HG02981 (cell line): ENCODE data around the gene TNIK.
A peak's percentile ranks its signal among the peaks of the same experiment; 100 is the strongest.

Experiments
- ATAC-seq: cut with Tn5 transposase; IDR thresholded peaks from one replicate; pipeline ENCODE4 v1.9.1; 2021; ENCODE audit warnings: mild to moderate bottlenecking, moderate library complexity; ENCODE audit not compliant: unreplicated experiment

Gene TNIK

DNA sequence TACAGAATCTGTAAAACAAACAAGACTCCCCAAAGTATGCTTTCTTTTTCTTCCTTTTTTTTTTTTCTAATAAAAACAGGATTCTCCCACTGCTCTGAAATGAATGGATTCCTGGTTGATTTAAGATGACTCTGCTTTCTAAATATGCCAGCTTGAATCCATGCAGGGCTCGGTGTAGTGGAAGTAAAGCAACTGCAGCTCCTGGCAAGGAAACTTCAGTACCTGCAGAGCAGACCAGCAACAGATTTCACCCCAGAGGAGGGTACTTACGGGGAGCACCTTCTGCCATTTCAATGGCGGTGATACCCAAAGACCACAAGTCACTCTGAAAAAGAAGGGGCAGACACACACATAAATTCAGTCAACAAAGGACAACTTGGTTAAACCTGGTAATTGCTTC, 283.1 kb downstream of the TNIK start:
- ATAC-seq: no peak

DNA sequence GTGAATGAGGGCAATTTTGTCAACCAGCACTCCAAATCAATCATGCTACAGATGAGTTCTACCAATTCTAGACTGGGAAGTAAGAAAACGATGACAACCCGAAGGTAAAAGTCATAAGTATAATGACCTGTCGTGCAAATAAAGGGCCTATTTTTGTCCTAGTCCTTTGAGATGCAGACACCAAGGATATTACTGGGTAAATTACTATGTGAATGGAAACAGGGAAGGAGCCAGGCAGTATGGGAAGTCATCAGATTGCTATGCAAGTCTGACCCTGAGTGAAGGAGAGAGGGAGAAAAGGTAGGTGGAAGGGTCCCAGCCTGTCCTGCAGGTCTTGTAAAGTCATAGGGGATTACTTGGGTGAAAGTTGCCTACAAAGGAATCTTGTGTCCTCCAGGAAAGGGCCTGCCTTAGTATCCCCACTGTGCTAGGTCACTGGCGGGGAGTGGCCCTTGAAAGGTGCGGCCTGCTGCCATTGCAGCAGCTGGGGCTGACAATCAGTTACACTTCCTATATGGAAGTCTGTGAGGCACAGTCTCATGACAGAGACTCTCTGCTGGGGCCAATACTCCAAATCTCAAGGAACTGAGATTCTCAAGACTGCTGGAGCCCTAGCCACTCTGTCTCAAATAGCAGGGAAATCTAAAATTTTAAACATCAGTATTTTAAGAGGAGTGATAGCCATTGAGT, 283.8 kb downstream of the TNIK start:
- ATAC-seq: no peak

DNA sequence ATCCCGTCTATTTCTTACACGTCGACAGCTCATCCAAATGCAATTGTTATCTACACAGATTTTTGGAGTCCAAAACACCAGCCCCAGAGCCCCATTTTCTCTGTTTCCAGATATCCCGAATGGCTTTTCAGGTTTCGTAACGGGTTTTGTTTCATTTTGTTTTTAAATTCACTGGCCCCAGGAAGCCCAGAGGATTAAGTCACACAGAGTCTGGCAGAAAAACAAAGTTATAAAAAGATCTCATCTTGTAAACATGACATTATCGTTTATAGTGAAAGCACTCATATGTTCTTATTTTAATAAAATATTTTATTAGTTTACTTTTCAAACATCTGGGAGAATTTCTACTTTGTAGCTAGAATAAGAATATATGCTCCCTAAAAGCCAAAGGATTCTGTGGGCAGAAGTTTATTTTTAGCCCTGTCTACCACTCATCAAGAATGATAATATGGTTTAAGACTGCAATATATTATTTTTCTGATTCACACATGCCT, 284.4 kb downstream of the TNIK start:
- ATAC-seq: no peak

DNA sequence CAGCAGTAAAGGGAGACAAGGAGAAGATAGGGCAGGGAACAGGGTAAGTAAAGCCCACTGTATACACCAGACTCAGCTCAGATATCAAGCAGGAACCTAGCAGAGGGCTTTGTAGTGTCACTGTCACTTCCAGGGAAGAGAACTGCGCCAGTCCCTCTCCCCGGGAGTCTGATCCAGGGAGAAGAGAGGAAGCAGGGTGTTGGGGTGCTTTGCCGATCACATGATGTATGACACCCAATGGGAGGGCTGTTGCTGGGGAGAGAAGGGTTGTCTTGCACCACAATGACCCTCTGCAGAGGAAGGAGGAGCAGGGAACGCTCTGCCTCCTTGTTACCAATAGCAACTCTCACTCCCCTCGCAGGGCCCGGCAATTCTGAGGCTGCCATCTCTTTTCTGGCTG, 286.5 kb downstream of the TNIK start:
- ATAC-seq: peak; percentile 57

DNA sequence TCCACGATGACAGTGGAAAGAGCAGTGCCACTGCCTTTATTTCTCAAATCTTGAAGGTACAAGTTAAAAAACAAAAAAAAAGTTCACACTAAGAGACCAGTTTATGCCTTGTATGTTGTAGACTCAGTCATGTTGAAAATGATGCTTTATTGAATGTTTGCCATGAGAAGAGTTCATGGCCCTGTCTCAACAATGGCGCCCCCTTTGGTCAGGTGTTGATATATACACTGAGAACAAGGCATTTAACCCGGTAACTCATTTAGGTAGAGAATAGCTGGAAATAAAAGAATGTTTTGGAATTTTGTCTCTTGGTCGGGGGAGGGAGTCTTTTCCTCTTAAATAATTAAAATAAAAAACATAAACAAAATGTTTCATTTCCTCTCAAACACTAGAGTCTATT, 288.1 kb downstream of the TNIK start:
- ATAC-seq: no peak

DNA sequence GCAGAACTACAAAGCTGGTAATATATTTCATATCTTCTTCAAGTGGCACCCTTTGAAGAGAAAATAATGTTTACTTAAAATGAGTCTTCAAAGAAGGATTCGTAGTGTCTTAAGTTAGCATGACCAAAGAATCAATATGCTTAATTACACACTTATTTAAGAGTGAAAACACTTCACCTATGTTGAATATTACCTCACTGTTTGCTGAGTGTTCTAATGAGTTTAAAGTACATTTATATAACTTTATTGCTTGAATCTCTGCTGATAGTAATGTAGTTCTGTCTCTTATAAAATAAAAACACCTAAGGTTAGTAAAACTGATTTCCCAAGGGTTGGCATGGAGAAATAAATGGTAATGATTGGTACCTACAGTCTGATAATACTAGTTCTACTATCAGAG, 290.3 kb downstream of the TNIK start:
- no peak for ATAC-seq

DNA sequence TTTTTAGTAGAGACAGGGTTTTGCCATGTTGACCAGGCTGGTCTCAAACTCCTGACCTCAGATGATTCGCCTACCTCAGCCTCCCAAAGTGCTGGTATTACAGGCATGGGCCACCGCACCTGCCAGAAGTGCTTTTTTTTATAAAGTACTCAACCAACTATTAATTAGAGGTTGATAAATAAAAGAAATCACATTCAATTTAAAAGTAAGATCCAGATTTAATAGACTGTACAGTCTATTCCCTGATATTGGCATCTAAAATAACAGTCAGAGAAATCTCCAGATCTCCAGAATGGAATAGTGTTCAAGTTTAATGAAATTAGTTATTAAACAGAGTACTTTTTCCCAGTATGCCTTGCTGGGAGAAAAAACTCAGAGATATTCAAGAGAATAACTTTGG, 290.8 kb downstream of the TNIK start:
- ATAC-seq: no peak

DNA sequence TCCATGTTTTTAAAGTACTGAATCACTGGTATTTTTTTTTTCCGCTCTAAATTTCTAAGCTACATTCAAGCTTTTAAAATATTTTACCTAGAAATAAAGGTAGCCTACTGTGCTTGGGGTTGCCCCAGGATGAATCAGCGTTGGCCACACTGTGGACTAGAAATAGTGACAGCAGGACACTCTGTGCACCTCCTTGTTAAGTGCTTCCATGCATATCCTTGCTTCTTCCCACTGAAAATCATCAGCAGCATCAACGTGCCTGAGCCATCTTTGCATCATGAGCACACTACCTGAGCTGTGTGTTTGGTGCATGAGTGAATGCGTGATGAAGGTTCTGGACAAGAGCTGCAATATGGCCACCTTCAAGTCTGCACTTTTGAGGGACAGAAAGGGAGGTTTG, 291.7 kb downstream of the TNIK start:
- ATAC-seq: no peak

DNA sequence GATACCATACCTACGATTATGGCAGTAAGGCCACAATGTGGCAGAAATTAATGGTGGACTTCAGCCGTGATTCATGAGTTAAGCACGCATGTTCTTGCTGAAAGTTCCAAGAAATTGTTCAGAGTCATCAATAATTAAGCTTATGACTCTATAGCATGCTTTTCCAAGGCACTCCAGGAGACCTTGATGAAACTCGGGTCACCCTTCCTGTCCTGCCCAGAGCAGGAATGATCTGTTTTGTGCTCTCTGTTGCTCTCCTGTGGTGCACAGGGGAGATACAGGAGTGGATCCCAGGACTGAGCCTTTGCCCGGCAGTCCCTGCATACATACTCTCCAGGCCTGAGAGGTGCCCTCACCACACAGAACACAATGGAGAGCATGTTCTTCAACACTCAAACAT, 292.1 kb downstream of the TNIK start:
- ATAC-seq: no peak

DNA sequence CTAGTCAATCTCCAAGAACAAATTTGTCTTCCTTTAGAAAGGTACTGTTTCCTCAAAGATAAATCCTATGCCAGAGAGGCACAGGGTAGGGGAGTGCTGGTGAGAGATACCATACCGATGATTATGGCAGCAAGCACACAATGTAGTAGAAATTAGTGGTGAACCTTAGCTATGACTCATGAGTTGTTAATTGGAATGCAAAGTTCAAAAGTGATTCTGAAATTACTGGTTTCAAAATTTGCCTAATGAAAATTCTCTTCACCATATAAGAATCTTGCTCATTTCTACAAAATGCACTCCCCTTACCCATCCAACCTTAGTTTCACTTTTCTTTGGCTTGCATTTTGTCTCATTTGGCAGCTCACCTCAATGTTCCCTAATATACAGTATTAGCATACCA, 294.2 kb downstream of the TNIK start:
- peak; percentile 49 for ATAC-seq

DNA sequence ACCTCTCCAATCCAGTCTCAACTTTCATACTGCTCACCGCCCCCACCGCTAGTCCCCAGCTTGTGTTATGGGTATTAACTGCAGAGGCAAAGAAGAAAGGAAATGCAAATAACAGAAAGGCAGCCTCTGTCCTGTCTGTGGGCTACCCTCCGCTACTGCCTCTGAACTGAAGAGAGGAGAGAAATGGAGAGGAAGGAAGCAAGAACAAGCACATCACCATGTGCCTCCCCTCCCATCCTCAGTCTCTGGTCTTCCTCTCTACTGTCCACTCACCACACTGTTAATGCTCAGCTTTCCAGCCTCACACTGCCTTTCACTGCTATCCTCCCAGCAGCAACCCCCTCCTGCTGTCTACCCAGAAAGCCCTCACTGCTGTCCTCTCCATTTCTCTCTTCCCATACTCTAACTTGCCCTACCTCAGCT, 294.7 kb downstream of the TNIK start:
- peak; percentile 33 for ATAC-seq

DNA sequence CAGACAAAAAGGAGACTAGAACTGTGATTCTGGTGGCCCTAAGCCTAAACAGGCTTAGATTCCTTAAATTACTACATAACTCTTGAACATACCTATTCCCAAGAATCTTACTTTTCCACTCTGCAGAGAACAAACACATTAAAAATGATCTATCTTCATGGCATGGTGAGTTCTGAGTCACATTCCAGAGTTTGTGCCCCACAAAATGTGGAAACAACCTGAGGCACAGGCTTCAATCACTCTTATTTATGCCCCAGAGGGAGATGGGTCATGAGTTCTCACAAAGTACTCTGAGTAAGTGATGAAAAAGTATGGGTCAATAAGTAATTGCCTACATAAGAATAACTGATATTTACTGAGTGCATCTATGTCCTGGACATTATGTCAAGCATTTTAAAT, 296.1 kb downstream of the TNIK start:
- no peak for ATAC-seq

DNA sequence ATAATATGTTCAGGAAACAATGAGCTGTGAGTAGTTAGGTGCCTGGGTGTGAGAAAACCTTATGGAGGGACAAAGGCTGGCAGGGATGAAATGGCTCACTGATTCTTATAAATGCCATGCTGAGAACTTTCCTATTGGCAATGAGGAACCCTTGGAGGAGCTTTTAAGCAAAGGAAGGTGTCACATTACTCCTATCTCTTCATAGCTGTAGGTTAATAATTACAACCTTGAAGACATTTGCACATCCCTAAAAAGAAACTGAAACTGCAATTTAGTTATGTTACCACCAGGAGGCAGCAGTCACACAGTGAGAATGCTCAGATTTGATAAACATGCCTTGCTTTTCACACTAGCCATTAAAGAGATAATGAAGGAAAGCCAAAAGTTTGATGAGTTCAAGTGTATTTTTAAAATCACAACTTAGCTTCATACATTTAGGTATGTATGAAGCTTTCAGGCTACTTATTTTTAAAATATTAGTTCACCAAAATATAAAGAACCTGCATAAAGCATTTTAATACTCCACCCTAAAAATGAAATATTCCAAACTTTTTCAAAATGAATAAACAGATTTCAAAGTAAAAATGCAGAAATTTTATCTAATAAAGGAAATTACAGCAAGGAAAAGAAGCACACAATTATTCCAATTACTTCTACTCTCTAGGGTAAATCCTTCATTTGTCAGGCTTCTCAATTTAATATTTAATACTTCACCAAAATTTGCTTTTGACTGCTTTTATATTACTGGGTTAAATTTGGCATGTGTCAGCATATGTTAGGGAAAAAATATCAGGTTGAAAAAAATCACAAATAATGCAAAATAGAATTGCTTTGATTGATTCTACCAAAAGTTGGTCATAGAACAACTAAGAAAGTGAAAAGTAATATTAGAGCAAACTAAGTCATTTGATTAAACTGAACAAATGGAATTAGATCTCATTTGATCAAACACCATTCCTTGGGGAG, 296.8 kb downstream of the TNIK start:
- ATAC-seq: no peak

DNA sequence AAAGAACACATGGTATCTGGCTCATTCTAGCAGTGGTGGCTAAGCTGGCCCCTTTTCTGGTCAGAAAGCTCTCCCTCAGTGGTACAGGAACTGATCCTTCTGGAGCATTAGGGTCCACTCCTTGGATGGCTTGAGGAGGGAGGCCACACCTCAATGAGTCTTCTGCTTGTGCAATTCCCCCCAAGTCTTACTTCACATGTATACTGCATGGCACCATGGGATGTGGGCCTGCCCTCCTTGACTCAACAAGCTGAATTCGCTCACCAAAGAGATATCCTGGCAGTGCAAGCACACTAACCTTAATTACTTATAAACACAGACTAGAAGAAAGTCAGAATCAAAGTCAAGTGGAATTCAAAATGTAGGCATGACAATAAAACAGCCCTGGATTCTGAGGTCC, 299.9 kb downstream of the TNIK start:
- no peak for ATAC-seq

DNA sequence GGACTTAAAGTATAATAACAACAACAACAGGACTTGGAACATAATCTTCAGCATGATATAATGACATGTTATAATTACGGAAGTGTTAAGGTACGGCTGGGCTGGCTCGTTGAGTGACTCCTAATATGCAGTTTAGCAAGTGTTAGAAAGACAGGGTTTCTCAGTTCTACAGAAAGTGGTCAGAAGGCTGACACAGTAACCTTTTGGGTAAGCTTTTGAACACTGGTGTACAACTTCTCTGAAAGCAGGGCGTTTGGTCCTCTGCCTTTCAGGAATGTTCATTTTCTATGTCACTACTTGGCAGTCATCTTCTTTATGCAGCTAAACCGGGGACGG, 300.4 kb downstream of the TNIK start:
- no peak for ATAC-seq

DNA sequence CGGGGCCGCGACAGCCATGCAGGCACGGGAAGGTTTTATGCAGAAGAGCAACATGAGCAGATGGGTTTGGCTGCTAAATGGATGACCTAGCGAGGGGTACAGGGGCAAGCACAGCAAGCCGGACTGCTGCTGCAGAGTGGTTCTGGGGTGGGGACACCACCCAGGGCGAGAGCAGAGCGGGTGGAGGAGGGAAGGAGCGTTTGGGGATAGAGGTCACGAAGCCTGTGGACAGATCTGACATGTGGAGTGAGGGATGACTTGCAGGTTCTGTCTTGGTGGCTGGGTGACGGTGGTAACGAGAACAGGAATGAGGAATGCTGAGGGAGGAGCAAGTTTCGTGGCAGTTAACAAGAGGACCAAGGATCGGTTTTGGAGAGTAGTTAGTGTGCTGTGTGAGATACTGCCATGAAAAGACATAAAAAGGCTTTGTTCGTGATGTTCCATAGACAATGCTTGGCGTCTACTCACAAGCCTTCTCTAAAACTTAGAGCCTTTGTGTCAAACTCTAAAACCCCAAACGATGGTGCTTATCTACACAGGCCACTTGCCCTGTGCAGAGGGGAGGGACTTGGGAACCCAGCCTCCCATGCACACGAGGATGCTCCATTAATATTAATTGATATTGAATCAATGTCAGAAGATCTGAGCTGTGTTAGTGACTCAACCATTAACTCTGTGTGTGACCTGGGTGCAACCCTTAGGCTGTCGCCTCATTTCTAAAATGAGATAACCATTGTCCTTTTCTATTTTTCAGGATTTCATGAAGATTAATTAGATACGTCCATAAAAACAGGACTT, 301.0 kb downstream of the TNIK start:
- no peak for ATAC-seq

DNA sequence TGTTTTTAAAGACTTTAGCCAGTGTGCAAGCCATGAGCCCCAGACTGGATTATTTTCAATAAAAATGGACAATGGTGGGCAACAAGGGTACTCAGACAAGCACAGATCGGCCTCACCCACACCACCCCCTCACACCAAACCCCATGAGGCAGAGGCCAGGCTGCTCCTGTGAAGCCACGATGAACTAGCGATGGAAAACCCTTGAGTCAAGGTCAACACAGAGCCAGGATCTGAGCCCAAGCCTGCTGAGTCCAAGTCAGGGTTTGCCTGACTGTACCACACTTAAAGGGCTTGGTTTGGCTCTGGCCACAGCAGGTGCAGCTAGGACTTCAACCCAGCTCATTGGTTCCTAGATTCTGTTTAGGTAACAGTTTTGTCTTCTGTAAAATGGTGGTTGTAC, 302.2 kb downstream of the TNIK start:
- no peak for ATAC-seq

DNA sequence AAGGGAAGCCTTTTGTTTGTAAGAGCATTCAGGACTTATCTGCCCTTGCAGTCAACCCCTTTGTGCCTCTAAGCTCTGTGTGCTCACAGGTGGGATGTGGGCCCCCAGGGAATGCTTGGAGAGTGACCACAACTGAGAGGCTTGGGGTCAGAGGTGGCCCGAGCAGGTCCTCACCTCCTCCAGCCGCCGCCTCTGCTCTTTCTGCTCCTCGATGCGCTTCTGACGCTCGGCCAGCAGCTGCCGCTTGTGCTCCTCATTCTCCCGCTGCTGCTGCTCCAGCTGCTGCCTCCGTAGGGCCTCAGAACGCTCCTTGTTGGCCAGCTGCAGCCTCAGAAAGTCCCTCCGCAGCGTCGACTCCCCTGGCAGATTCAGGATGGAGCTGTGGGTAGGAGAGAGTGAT, 302.9 kb downstream of the TNIK start:
- no peak for ATAC-seq

DNA sequence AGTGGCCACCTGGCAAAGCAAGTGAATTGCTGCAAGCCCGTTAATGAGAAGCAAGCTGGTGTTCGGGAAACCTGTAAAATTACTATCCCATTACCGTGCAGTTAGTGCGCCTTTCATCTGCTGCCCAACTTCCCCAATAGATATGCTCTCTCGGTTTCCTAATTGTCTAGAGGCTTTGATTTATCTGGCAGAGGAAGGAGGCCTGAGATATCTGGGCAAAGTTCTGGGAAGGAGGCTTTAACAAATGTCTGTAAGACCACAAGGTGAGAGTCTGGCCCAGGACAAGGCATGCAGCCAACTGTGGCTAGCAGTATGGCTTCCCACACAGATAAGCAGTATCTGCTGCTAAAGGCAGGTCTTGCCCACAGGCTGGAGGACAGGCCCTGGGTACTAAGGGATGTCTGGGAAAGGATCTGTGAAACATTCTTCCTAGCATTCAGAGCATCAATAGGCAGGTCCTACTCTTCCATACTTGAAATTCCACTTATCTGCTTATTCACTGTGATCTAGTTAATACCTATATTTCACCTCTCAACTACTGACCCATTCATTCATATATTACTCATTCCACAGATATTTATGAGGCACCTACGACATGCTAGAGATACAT, 303.7 kb downstream of the TNIK start:
- ATAC-seq: no peak

DNA sequence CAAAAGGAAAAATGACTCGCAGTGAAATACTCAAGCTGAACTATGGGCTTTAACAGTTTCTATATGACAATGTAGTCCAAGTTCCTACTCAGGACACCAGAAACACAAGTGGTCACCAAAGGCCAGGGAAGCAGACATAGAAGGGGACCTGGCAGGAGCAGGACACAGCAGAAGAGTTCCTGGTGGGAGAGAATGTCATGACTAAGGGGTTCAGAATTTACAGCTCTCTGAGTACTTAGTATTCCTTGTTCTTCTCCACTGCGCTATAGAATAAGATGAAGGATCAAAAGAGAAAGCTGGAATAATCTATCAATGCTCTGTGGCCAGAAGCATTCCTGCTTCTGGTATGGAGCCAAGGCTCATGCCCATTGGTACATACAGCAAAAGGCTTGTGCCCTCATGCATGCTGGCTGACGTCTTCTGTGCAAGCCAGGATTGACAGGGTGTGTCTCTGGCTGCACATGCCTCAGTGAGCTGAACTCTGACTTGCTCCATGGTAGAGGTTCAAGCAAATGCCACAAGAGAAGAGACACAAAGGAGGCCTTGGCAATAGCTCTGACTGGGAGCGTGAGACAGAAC, 305.0 kb downstream of the TNIK start:
- ATAC-seq: no peak

DNA sequence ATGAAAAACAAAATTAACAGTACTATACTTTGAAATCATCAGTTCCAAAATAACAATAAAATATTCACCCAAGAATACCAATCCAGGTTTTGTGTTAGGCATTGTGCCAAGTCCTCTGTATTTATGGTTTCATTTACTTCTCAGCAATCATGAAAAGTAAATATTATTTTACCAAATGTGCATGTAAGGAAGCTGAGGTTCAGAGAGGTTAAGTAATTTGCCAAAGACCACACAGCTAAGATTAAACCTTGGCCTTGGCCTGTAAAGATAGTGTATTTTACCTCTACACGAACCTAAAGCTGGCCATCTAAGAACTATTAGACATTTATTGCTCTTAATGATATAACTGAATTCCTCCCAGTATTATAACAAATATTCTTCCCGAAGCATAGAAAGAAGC, 309.3 kb downstream of the TNIK start:
- no peak for ATAC-seq
